ENCODE data around the gene PEX13.

The PEX13 gene

DNA sequence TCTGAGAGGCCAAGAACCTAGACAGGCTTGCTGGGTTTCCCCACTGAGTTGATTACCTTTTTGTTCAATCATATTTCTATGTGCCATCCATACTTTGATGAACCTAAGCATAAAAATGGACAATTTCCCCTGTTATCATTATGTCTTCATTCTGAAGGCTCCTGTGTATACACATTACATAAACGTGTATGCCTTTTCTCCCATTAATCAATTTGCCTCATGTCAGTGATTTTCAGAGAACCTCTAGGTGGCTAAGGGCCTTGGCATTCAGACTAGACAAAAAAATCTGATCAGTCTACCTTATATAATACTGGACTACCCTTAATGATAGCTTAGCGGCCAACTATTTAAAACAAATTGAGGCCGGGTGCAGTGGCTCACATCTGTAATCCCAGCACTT, 4.1 kb upstream of the PEX13 start:
- DNase-seq: no peak
- H3K27ac ChIP-seq: no peak overlapping the region
- no peak overlapping the region for H3K4me3 ChIP-seq (ENCODE audit: low read depth, low read length)
- no peaks in the 10 kb centered on the region for H3K9me3 ChIP-seq (ENCODE audit: severe bottlenecking)
- H3K27me3 ChIP-seq (ENCODE audit: insufficient read depth, low read depth, severe bottlenecking): no peaks in the 10 kb centered on the region
- no peak for TF ChIP-seq CTCF (IDR thresholded peaks at IDR 0.05; ENCODE audit: low read depth, low read length)
- H3K36me3 ChIP-seq: peaks cover 5% of the 10 kb centered on the region

GRCh38 chr2:61014763-61015162, 2.8 kb upstream of the PEX13 start:
- no peaks in the 10 kb centered on the region for H3K27me3 ChIP-seq (ENCODE audit: insufficient read depth, low read depth, severe bottlenecking)
- no peak overlapping the region for H3K27ac ChIP-seq
- peaks cover 5% of the 10 kb centered on the region for H3K36me3 ChIP-seq
- H3K9me3 ChIP-seq (ENCODE audit: severe bottlenecking): no peaks in the 10 kb centered on the region
- no peak for TF ChIP-seq CTCF (IDR thresholded peaks at IDR 0.05; ENCODE audit: low read depth, low read length)
- DNase-seq: no peak
- no peak overlapping the region for H3K4me3 ChIP-seq (ENCODE audit: low read depth, low read length)

GRCh38 chr2:61015976-61016375, 1.5 kb upstream of the PEX13 start:
- no peak overlapping the region for H3K27ac ChIP-seq

DNA sequence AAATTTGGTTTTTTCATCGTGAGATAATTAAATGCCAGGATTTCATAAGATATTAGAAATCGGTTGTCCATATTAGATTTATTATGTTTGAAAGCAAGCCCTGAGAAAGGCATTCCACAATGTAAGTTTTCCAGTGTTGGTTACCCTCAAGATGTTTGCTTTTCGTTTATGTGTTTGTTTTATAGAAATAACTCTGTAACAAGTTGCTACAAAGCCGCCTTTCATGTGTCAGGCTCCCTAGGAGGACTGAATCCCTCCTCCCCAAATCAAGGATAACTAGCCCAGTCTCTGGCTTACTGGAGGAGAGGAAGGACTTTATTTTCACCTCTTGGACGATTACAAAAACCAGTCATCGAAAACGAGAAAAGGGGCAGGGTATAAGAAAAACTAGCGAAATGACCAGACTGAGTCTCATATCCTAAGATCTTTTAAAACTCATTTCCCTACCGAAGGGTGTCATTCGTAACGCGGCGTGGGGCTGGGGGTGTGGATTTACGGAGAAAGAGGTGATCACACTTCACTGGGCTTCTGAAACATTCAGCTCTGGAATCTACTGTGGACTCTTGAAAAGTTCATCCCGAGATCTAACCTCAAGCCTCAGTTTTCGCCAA, 1.0 kb upstream of the PEX13 start:
- H3K27ac ChIP-seq: peak overlapping the region; percentile 93
- H3K4me3 ChIP-seq (ENCODE audit: low read depth, low read length): peak overlapping the region; percentile 96
- peaks cover 14% of the 10 kb centered on the region for H3K36me3 ChIP-seq
- H3K27me3 ChIP-seq (ENCODE audit: insufficient read depth, low read depth, severe bottlenecking): no peaks in the 10 kb centered on the region
- no peaks in the 10 kb centered on the region for H3K9me3 ChIP-seq (ENCODE audit: severe bottlenecking)
- DNase-seq: no peak
- no peak for TF ChIP-seq CTCF (IDR thresholded peaks at IDR 0.05; ENCODE audit: low read depth, low read length)

More at GRCh38 chr2:61015976-61016375, 1.5 kb upstream of the PEX13 start:
- no peak for DNase-seq
- Histone ChIP-seq H3K27me3 (ENCODE audit: insufficient read depth, low read depth, severe bottlenecking) (no peaks in the 10 kb centered on the region), H3K9me3 (ENCODE audit: severe bottlenecking) (no peaks in the 10 kb centered on the region), H3K36me3 (peaks cover 8% of the 10 kb centered on the region), H3K4me3 (ENCODE audit: low read depth, low read length) (peak overlapping the region; percentile 96)
- TF ChIP-seq CTCF (IDR thresholded peaks at IDR 0.05; ENCODE audit: low read depth, low read length): no peak

GRCh38 chr2:61017003-61017555, 441 bp upstream of the PEX13 start:
- Histone ChIP-seq H3K27me3 (ENCODE audit: insufficient read depth, low read depth, severe bottlenecking) (no peaks in the 10 kb centered on the region), H3K4me3 (ENCODE audit: low read depth, low read length) (peak overlapping the region; percentile 96), H3K36me3 (peaks cover 17% of the 10 kb centered on the region), H3K27ac (peak overlapping the region; percentile 93), H3K9me3 (ENCODE audit: severe bottlenecking) (no peaks in the 10 kb centered on the region)
- DNase-seq: peak; percentile 87
- TF ChIP-seq CTCF (IDR thresholded peaks at IDR 0.05; ENCODE audit: low read depth, low read length): no peak

- TF ChIP-seq CTCF (IDR thresholded peaks at IDR 0.05; ENCODE audit: low read depth, low read length): no peak
- no peak for DNase-seq
- H3K4me3 ChIP-seq (ENCODE audit: low read depth, low read length): peak overlapping the region; percentile 96
These were observed 817 bp downstream of the PEX13 start for GRCh38 chr2:61018318-61018755.

More at GRCh38 chr2:61018318-61018755, 817 bp downstream of the PEX13 start:
- no peaks in the 10 kb centered on the region for H3K9me3 ChIP-seq (ENCODE audit: severe bottlenecking)
- H3K27ac ChIP-seq: peak overlapping the region; percentile 93
- no peaks in the 10 kb centered on the region for H3K27me3 ChIP-seq (ENCODE audit: insufficient read depth, low read depth, severe bottlenecking)
- H3K36me3 ChIP-seq: peaks cover 28% of the 10 kb centered on the region
